ENCODE results near the gene LAMTOR5. TPM values are rescaled to one million over a fixed set of nuclear protein-coding genes. Genes with fewer than 3 reads are reported as not detected.

The LAMTOR5 gene
- total and polyA plus RNA-seq, 2 of the 4 experiments (the other 2 are of a cell fraction): 159 to 369 TPM

- no peaks in the 10 kb centered on the region for H4K20me1 ChIP-seq (ENCODE audit: insufficient read depth, low read length)
- no peaks in the 10 kb centered on the region for H3K36me3 ChIP-seq (ENCODE audit: control insufficient read depth, insufficient read depth, low read length)
- H2BK120ac ChIP-seq (ENCODE audit: low read depth, low read length): no peak overlapping the region
- H3K56ac ChIP-seq (ENCODE audit: extremely low read depth, insufficient read depth, low read length): no peak overlapping the region
- H3K4me2 ChIP-seq (ENCODE audit: low read depth, low read length): no peak overlapping the region
- dilution Hi-C loops (cut with HindIII; ENCODE audit: low sequenced_read_pairs, unreplicated experiment): no loop called here
- intact Hi-C loops (cut with micrococcal nuclease): no loop called here
- no peak overlapping the region for H2BK20ac ChIP-seq (ENCODE audit: low read depth, low read length)
- in situ Hi-C loops (cut with MboI; ENCODE audit: low sequenced_read_pairs): no loop called here
- no peak overlapping the region for H3K18ac ChIP-seq (ENCODE audit: low read depth, low read length)
- H3K9ac ChIP-seq (ENCODE audit: low read depth, low read length): no peak overlapping the region
- 50% methylated on average over 2 of the region's 5 CpGs; no CpG with 5 or more reads in 1 of the 2 experiments for WGBS, 2 experiments (ENCODE audit: extremely low coverage in 2 of 2, insufficient read length in 1 of 2)
- no peak overlapping the region for H3K14ac ChIP-seq (replicated peaks; ENCODE audit: low read depth, low read length)
- no peak overlapping the region for H4K91ac ChIP-seq (ENCODE audit: insufficient read depth, low read depth, low read length)
- no peak overlapping the region for H2AK9ac ChIP-seq (replicated peaks; ENCODE audit: low read depth, low read length, poor library complexity)
- no peaks in the 10 kb centered on the region for H3K79me1 ChIP-seq (ENCODE audit: low read depth in 1 of 2, low read length in 2 of 2)
- no peak overlapping the region for H4K5ac ChIP-seq (ENCODE audit: low read depth, low read length)
- no peak overlapping the region for H3K27ac ChIP-seq (ENCODE audit: insufficient read depth, low read length)
- TF ChIP-seq MAFK (IDR thresholded peaks at IDR 0.05; ENCODE audit: low read depth, low read length) (no peak), BHLHE40 (IDR thresholded peaks at IDR 0.05; ENCODE audit: low read depth, low read length) (no peak), FOS (IDR thresholded peaks at IDR 0.05; ENCODE audit: low read depth, low read length) (no peak), RCOR1 (IDR thresholded peaks at IDR 0.05; ENCODE audit: insufficient replicate concordance, low read length) (no peak), SMC3 (IDR thresholded peaks at IDR 0.05; ENCODE audit: low read depth, low read length) (no peak), POLR2A (IDR thresholded peaks at IDR 0.05; ENCODE audit: low read depth, low read length) (no peak), MXI1 (IDR thresholded peaks at IDR 0.05; ENCODE audit: borderline replicate concordance, low read depth, low read length) (no peak), RFX5 (IDR thresholded peaks at IDR 0.05; ENCODE audit: low read depth, low read length) (no peak), CEBPB (IDR thresholded peaks at IDR 0.05; ENCODE audit: low read depth, low read length) (no peak), CTCF (conservative IDR thresholded peaks at IDR 0.05; ENCODE audit: low read depth, low read length) (no peak), NFE2L2 (IDR thresholded peaks at IDR 0.05; ENCODE audit: low read depth, low read length) (no peak), MAZ (IDR thresholded peaks at IDR 0.05; ENCODE audit: borderline replicate concordance, low read depth, low read length) (no peak)
- BruUV-seq (replicated peaks): no TSS peak
- H3K4me3 ChIP-seq (ENCODE audit: insufficient read depth, low read depth, low read length): no peak overlapping the region
- H3K9me3 ChIP-seq (ENCODE audit: control insufficient read depth, insufficient read depth, low read length): no peaks in the 10 kb centered on the region
- POLR2A ChIA-PET (ENCODE audit: unreplicated experiment): no interaction called here
- ATAC-seq (ENCODE audit: low read depth) (no peak), DNase-seq (no peak)
- H2BK15ac ChIP-seq (ENCODE audit: low read depth, low read length): no peak overlapping the region
- H4K8ac ChIP-seq (ENCODE audit: low read depth in 2 of 2, low read length in 2 of 2): no peak overlapping the region
- H3K9me1 ChIP-seq (ENCODE audit: insufficient read depth, low read length): no peaks in the 10 kb centered on the region
- no peak overlapping the region for H2BK5ac ChIP-seq (ENCODE audit: low read depth, low read length, poor library complexity, severe bottlenecking)
- H2AFZ ChIP-seq (replicated peaks; ENCODE audit: low read length, poor library complexity): no peak overlapping the region
- no peak overlapping the region for H2AK5ac ChIP-seq (ENCODE audit: low read depth, low read length)
- no peak overlapping the region for H3K4ac ChIP-seq (ENCODE audit: low read depth, low read length)
- H3K27me3 ChIP-seq (ENCODE audit: control insufficient read depth, insufficient read depth, low read length): peaks cover 44% of the 10 kb centered on the region
- H3K23ac ChIP-seq (ENCODE audit: low read depth, low read length): no peak overlapping the region
- H3K4me1 ChIP-seq (ENCODE audit: control insufficient read depth, insufficient read depth, low read length): no peaks in the 10 kb centered on the region
- CTCF ChIA-PET: no interaction called here
These were observed 49.7 kb upstream of the LAMTOR5 start for GRCh38 chr1:110457206-110457605.
